ENCODE results near the gene UGT2B28. TPM values are rescaled to one million over a fixed set of nuclear protein-coding genes. Genes with fewer than 3 reads are reported as not detected.
A peak's percentile ranks its signal among the peaks of the same experiment; 100 is the strongest.
"Not testable (repeated sequence)": the region's sequence is repeated elsewhere in the genome, so short reads cannot be mapped to it uniquely, and the experiment has no call there.

UGT2B28 gene
- total and polyA plus RNA-seq, 2 of the 8 experiments (the other 6 are each of a cell fraction or from before 2014, with no cell fraction given) = not detected

DNA sequence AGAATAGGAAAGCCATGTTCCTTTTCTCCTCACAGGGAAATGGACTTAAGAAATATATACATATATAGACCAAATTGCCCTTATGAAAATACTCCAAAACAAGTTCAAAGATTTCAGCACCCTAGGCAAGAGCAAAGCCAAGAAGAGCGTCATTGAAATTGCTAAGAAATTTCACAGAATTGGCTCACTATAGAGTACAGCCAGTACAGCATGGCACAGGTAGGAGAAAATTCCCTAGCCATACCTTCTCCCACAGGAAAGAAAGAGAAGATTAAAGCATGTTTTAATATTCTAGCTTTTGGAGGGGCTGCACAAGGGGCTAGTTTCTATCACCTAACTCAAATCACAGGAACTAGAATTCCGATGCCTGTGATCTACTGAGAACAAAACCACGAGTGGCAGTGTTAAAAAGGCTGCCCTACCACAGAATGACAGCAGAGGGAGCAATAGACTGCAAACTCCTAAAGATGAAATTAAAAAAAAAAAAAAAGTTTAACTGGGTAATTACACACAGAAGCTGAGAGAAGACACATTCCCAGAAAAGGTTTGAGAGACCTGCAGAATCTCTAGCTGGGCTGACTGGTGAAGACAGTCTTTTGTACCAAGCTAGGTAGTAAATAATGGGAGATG, 37.5 kb downstream of the UGT2B28 start:
- TF ChIP-seq RAD21 (IDR thresholded peaks at IDR 0.05 in 1 of 2, conservative IDR thresholded peaks at IDR 0.05 in 1 of 2; ENCODE audit: low read depth in 2 of 2, low read length in 2 of 2) (peak; percentile 64 to 68), CTCF (IDR thresholded peaks at IDR 0.05; ENCODE audit: control extremely low read depth in 1 of 3, insufficient read depth in 1 of 3, low read depth in 1 of 3, low read length in 3 of 3) (peak in 2 of 3 experiments; percentile 28 to 56; a peak in 2 of 4 replicates)
- ChIA-PET CTCF (ENCODE audit: partially characterized antibody) (interaction anchor here (0.6 to 2.4 kb wide), 30 partner anchors 9 to 1420 kb away, joined by 3 to 24 read pairs (median 4); partner anchors contain the start of gene SULT1E1), POLR2A (ENCODE audit: partially characterized antibody) (interaction anchor here (0.6 kb wide), 1 partner anchor 284 kb away, joined by 3 read pairs; no protein-coding TSS in a partner anchor)
- not testable (repeated sequence) for H2BK15ac ChIP-seq (ENCODE audit: low read length); H3K56ac ChIP-seq (replicated peaks; ENCODE audit: insufficient read length, low read depth, low read length); H3K9me3 ChIP-seq (ENCODE audit: insufficient read depth in 2 of 2, low read depth in 1 of 2, low read length in 1 of 2); H4K8ac ChIP-seq (ENCODE audit: extremely low read depth, insufficient read depth, low read length); H3K23me2 ChIP-seq (ENCODE audit: low read depth, low read length); H2BK5ac ChIP-seq (ENCODE audit: low read depth, low read length); H3K9ac ChIP-seq (replicated peaks in 1 of 4; ENCODE audit: extremely low read depth in 1 of 4, low read depth in 3 of 4, low read length in 3 of 4); H2AFZ ChIP-seq (ENCODE audit: low read length); H3K4ac ChIP-seq (replicated peaks; ENCODE audit: insufficient read length, low read depth, low read length); H3K27me3 ChIP-seq (replicated peaks in 1 of 4; ENCODE audit: control insufficient read depth in 3 of 4, extremely low read depth in 1 of 4, insufficient read depth in 3 of 4, low read length in 3 of 4); H3K14ac ChIP-seq (ENCODE audit: insufficient read length); H2BK12ac ChIP-seq (ENCODE audit: low read depth, low read length); H2BK20ac ChIP-seq (ENCODE audit: low read length); H4K5ac ChIP-seq (ENCODE audit: insufficient read length, low read depth, low read length); H3K4me2 ChIP-seq (ENCODE audit: insufficient read depth in 1 of 2, low read depth in 2 of 2, low read length in 2 of 2); H4K91ac ChIP-seq (replicated peaks; ENCODE audit: insufficient read length, low read length); H3K4me3 ChIP-seq (ENCODE audit: extremely low read depth in 1 of 4, insufficient read depth in 2 of 4, low read depth in 3 of 4, low read length in 4 of 4); H3K18ac ChIP-seq (ENCODE audit: extremely low read depth, low read length); H3K27ac ChIP-seq (ENCODE audit: low read depth, low read length); H3K79me1 ChIP-seq (ENCODE audit: low read depth, low read length); H4K20me1 ChIP-seq (replicated peaks in 1 of 2; ENCODE audit: control insufficient read depth in 1 of 2, insufficient read depth in 2 of 2, low read length in 2 of 2); H2AK5ac ChIP-seq (ENCODE audit: low read depth, low read length); H3K4me1 ChIP-seq (replicated peaks in 1 of 4; ENCODE audit: control insufficient read depth in 3 of 4, insufficient read depth in 4 of 4, low read length in 3 of 4); H2BK120ac ChIP-seq (replicated peaks; ENCODE audit: low read depth, low read length); H3K79me2 ChIP-seq (ENCODE audit: control insufficient read depth in 1 of 2, insufficient read depth in 2 of 2, low read length in 2 of 2); H3K36me3 ChIP-seq (ENCODE audit: control insufficient read depth in 2 of 4, insufficient read depth in 4 of 4, low read length in 3 of 4); H3K23ac ChIP-seq (ENCODE audit: insufficient read length)
- FAIRE-seq = peak; percentile 24
- WGBS, 2 experiments (ENCODE audit: extremely low coverage in 1 of 2, insufficient coverage in 1 of 2, insufficient read length in 1 of 2, insufficient replicate concordance in 2 of 2, low coverage in 1 of 2, low lambda C conversion rate in 2 of 2, missing lambda C conversion rate in 1 of 2) = 56% methylated on average over 3 of the region's 3 CpGs; no CpG with 5 or more reads in 1 of the 2 experiments
- DNase-seq (ENCODE audit: low read depth in 1 of 2, low spot score in 2 of 2) = peak in 1 of 2 experiments; percentile 62
